GM13977 (cell line): Measurements from ENCODE around the gene ARGLU1.

ENCODE experiments used
- DNase-seq: peaks from one replicate; pipeline ENCODE4 v3.0.0; 2012; ENCODE audit warnings: low spot score
- CTCF ChIP-seq: IDR thresholded peaks from 2 replicates; pipeline ENCODE4 v1.5.1; 2012; ENCODE audit warnings: mild to moderate bottlenecking, control low read depth; ENCODE audit not compliant: insufficient read depth; ENCODE audit errors: extremely low read depth, missing control alignments
- in situ Hi-C: fragments of 300-500 bp; cut with MboI; formaldehyde crosslinking; loops from one replicate; pipeline ENCODE4 v1.12.0; 2022; ENCODE audit warnings: low sequenced_read_pairs, low pct_unique_long_range_greater_than_20kb, mixed read lengths, inconsistent platforms; ENCODE audit not compliant: unreplicated experiment

ARGLU1 gene

GRCh38 chr13:106565127-106565775 is 2.7 kb downstream of the ARGLU1 start:
- in situ Hi-C loops = loop anchor here (25.0 kb wide), 1 partner anchor 1578 kb away; no protein-coding TSS in a partner anchor
- TF ChIP-seq CTCF = no peak
- no peak for DNase-seq

GRCh38 chr13:106562301-106562700 is 5.6 kb downstream of the ARGLU1 start:
- in situ Hi-C loops = loop anchor here (25.0 kb wide), 1 partner anchor 1575 kb away; no protein-coding TSS in a partner anchor
- DNase-seq = no peak

GRCh38 chr13:106561551-106562170 is 6.3 kb downstream of the ARGLU1 start:
- in situ Hi-C loops = loop anchor here (25.0 kb wide), 1 partner anchor 1574 kb away; no protein-coding TSS in a partner anchor
- no peak for TF ChIP-seq CTCF
- DNase-seq = peak; percentile 48

More at GRCh38 chr13:106562301-106562700, 5.6 kb downstream of the ARGLU1 start:
- TF ChIP-seq CTCF = no peak

- peak; percentile 14 for DNase-seq
- TF ChIP-seq CTCF = no peak
- in situ Hi-C loops = loop anchor here (25.0 kb wide), 1 partner anchor 1574 kb away; no protein-coding TSS in a partner anchor
Observed at GRCh38 chr13:106560821-106561220, 7.1 kb downstream of the ARGLU1 start.

GRCh38 chr13:106558527-106558926 is 9.4 kb downstream of the ARGLU1 start:
- in situ Hi-C loops = loop anchor here (25.0 kb wide), 1 partner anchor 1571 kb away; no protein-coding TSS in a partner anchor
- no peak for TF ChIP-seq CTCF
- DNase-seq = no peak

GRCh38 chr13:106555631-106556328 is 12.2 kb downstream of the ARGLU1 start:
- DNase-seq = no peak
- in situ Hi-C loops = loop anchor here (25.0 kb wide), 1 partner anchor 1568 kb away; no protein-coding TSS in a partner anchor
- no peak for TF ChIP-seq CTCF
